HepG2 (cell line): ENCODE results near the gene UST. TPM values are rescaled to one million over a fixed set of nuclear protein-coding genes. Genes with fewer than 3 reads are reported as not detected.

ENCODE experiments used
- ATAC-seq: fragments of 200-7000 bp; cut with Tn5 transposase; 3 replicates; pipeline ENCODE4 v1.9.1; 2020; ENCODE audit warnings: mild to moderate bottlenecking, moderate library complexity
- BruUV-seq: library from RNA; stranded (reverse); fragments of 400-500 nt; replicated peaks from 2 replicates; lab custom pipeline; 2021; lab: Mats Ljungman, UMichigan
- CTCF ChIA-PET: fragments of 300-600 bp; formaldehyde crosslinking; extraction: SDS; loops from one replicate; lab custom pipeline; 2021; ENCODE audit warnings: low total read pairs, inconsistent platforms, low intra/inter-chr PET ratio; lab: Yijun Ruan, JAX
- POLR2A ChIA-PET: fragments of 350-600 bp; sonication (Branson Sonifier 250); formaldehyde crosslinking; loops from one replicate; lab custom pipeline; 2020; ENCODE audit warnings: antibody characterized with exemption, inconsistent platforms; lab: Yijun Ruan, JAX
- DNase-seq: peaks from one replicate; pipeline ENCODE4 v3.0.0-alpha.2; 2015; ENCODE audit warnings: low spot score
- FAIRE-seq: peaks from 3 replicates; lab custom pipeline; 2011; peaks lifted over from hg19 to GRCh38; lab: Jason Lieb, UNC
- H2AFZ ChIP-seq: one replicate; pipeline ENCODE4 v1.6.1; 2011; ENCODE audit warnings: low read length, inconsistent platforms
- H3K27ac ChIP-seq: fragments of 300-600 bp; 3 replicates; pipeline ENCODE4 v1.8.0; 2011; ENCODE audit warnings: mixed run types, mild to moderate bottlenecking, mixed read lengths, low read length, inconsistent platforms; ENCODE audit not compliant: insufficient read depth; ENCODE audit errors: extremely low read length
- H3K27me3 ChIP-seq, 2 experiments: fragments of 200-600 bp in 1 of 2; 2 replicates in 1 of 2; 3 replicates in 1 of 2; pipeline versions ENCODE4 v1.6.0 to v1.8.0; 2011; ENCODE audit warnings: low read length in 2 of 2, mild to moderate bottlenecking in 2 of 2, moderate library complexity in 2 of 2, inconsistent platforms in 1 of 2; ENCODE audit not compliant: insufficient read depth in 2 of 2, control insufficient read depth in 1 of 2
- H3K36me3 ChIP-seq, 2 experiments: fragments of 200-600 bp in 1 of 2; replicated peaks in 1 of 2; 2 replicates in 1 of 2; 3 replicates in 1 of 2; pipeline versions ENCODE4 v1.5.1 to v1.8.0; 2011; ENCODE audit warnings: low read length in 2 of 2, inconsistent platforms in 1 of 2; ENCODE audit not compliant: insufficient read depth in 2 of 2, control insufficient read depth in 1 of 2
- H3K4me1 ChIP-seq: 2 replicates; pipeline ENCODE4 v1.5.1; 2012; ENCODE audit warnings: low read length, inconsistent platforms; ENCODE audit not compliant: insufficient read depth
- H3K4me2 ChIP-seq: 2 replicates; pipeline ENCODE4 v1.6.0; 2011; ENCODE audit warnings: low read depth, low read length, inconsistent platforms
- H3K4me3 ChIP-seq, 3 experiments: fragments of 200-600 bp in 1 of 3; sonication (generic), shearing (Covaris generic) in 1 of 3; replicated peaks in 1 of 3; 2 replicates each; pipeline ENCODE4 v1.5.1; 2011 to 2016; ENCODE audit warnings: low read length in 3 of 3, inconsistent platforms in 2 of 3, low read depth in 2 of 3, mild to moderate bottlenecking in 2 of 3, control low read depth in 1 of 3, mixed read lengths in 1 of 3; ENCODE audit not compliant: insufficient read depth in 1 of 3
- H3K79me2 ChIP-seq: one replicate; pipeline ENCODE4 v1.6.1; 2011; ENCODE audit warnings: low read length, inconsistent platforms; ENCODE audit not compliant: insufficient read depth
- H3K9ac ChIP-seq: 2 replicates; pipeline ENCODE4 v1.6.0; 2011; ENCODE audit warnings: mild to moderate bottlenecking, low read depth, low read length, inconsistent platforms; ENCODE audit not compliant: insufficient read depth
- H3K9me3 ChIP-seq: 2 replicates; pipeline ENCODE4 v1.5.1; 2012; ENCODE audit warnings: mild to moderate bottlenecking, low read length
- H4K20me1 ChIP-seq: 2 replicates; pipeline ENCODE4 v1.6.0; 2011; ENCODE audit warnings: inconsistent platforms, mild to moderate bottlenecking, low read length, moderate library complexity; ENCODE audit not compliant: insufficient read depth
- BHLHE40 ChIP-seq: IDR thresholded peaks from 2 replicates; pipeline ENCODE4 v1.6.1; 2011; ENCODE audit warnings: low read length, improper control_type of control experiment
- KDM4B ChIP-seq: sonication (generic); formaldehyde crosslinking; IDR thresholded peaks from 2 replicates; pipeline ENCODE4 v1.4.0; 2020; ENCODE audit warnings: missing genetic modification reagents
- MNT ChIP-seq: fragments of 450-650 bp; IDR thresholded peaks from 2 replicates; pipeline ENCODE4 v1.6.1; 2016
- PBX3 ChIP-seq: sonication (generic); formaldehyde crosslinking; IDR thresholded peaks from 2 replicates; pipeline ENCODE4 v1.8.1; 2023; ENCODE audit warnings: missing genetic modification reagents, inconsistent platforms, borderline replicate concordance
- USF2 ChIP-seq, 2 experiments: sonication (generic) in 1 of 2; formaldehyde crosslinking in 1 of 2; IDR thresholded peaks; 2 replicates each; pipeline versions ENCODE4 v1.5.1 to v1.6.1; 2011 to 2020; ENCODE audit warnings: borderline replicate concordance in 1 of 2, low read depth in 1 of 2, low read length in 1 of 2, mild to moderate bottlenecking in 1 of 2, missing genetic modification reagents in 1 of 2, moderate library complexity in 1 of 2
- in situ Hi-C: cut with HindIII; loops from 2 replicates; pipeline ENCODE4 v1.10.0; 2017; ENCODE audit warnings: low pct_unique_long_range_greater_than_20kb; ENCODE audit not compliant: extremely low pct_ligation_motif_present
- intact Hi-C: fragments of 100-400 bp; cut with micrococcal nuclease; formaldehyde crosslinking; loops from one replicate; pipeline ENCODE4 v1.10.0; 2022; ENCODE audit not compliant: unreplicated experiment
- polyA plus RNA-seq, 8 experiments: library from polyadenylated mRNA; depleted of rRNA in 3 of 8; stranded (reverse) in 7 of 8; unstranded in 1 of 8; fragments of >200 nt; fragmentation: Illumina TruSeq in 4 of 8; extraction: Trizol in 4 of 8; gene quantifications; 2 replicates each; pipeline versions ENCODE4 v1.2.1 to v1.2.3, GENCODE V29; 2011 to 2016; ENCODE audit warnings: low read depth in 4 of 8, missing spikeins in 1 of 8, mixed read lengths in 1 of 8; ENCODE audit not compliant: insufficient read depth in 1 of 8
- total RNA-seq, 5 experiments: library from RNA; depleted of rRNA; stranded (reverse); fragments of >200 nt; fragmentation: Illumina TruSeq; extraction: Trizol; gene quantifications; 2 replicates each; pipeline ENCODE4 v1.2.3, GENCODE V29; 2016; ENCODE audit warnings: low read depth in 1 of 5

The UST gene
- total and polyA plus RNA-seq, 2 of the 13 experiments (the other 11 are each of a cell fraction or from before 2014, with no cell fraction given) = 0.27 TPM; not detected in 1

- TF ChIP-seq KDM4B (no peak), BHLHE40 (no peak), MNT (0 out of 2 replicates have a peak, but pooled peaks have one; percentile 8), USF2 (IDR thresholded peaks at IDR 0.05; ENCODE audit: low read depth, low read length) (no peak), USF2 (CRISPR knock-in tag; IDR thresholded peaks at IDR 0.05; ENCODE audit: borderline replicate concordance) (no peak), PBX3 (CRISPR knock-in tag) (no peak)
- H3K27me3 ChIP-seq = 0 out of 5 replicates have a peak, but pooled peaks cover 0 to 5% of the 10 kb centered on the region in 2 experiments
- ChIA-PET CTCF (no interaction called here), POLR2A (no interaction called here)
- H4K20me1 ChIP-seq = no peaks in the 10 kb centered on the region
- ATAC-seq = no peak
- H2AFZ ChIP-seq = no peak overlapping the region
- no TSS peak for BruUV-seq
- H3K27ac ChIP-seq = no peak overlapping the region
- no peaks in the 10 kb centered on the region for H3K36me3 ChIP-seq
- intact Hi-C loops = no loop called here
- no peaks in the 10 kb centered on the region for H3K9me3 ChIP-seq
- H3K4me2 ChIP-seq = no peak overlapping the region
- H3K79me2 ChIP-seq = no peaks in the 10 kb centered on the region
- in situ Hi-C loops = no loop called here
- no peak overlapping the region for H3K4me3 ChIP-seq
- H3K4me1 ChIP-seq = no peaks in the 10 kb centered on the region
- DNase-seq = no peak
- no peak overlapping the region for H3K9ac ChIP-seq
- FAIRE-seq = no peak
These were observed 69.3 kb downstream of the UST start for GRCh38 chr6:148816117-148816516.
